Measurements from ENCODE around the gene ALDH1B1. TPM values are rescaled to one million over a fixed set of nuclear protein-coding genes. Genes with fewer than 3 reads are reported as not detected.

The ALDH1B1 gene
- polyA plus RNA-seq, 1 donor (not counting 4 experiments of a cell fraction or from before 2014, with no cell fraction given) = 14.4 TPM

- Histone ChIP-seq H3K27ac (ENCODE audit: control insufficient read depth, insufficient read depth, low read length) (no peak overlapping the region), H3K9me3 (ENCODE audit: control insufficient read depth, low read depth, low read length) (no peaks in the 10 kb centered on the region), H4K20me1 (ENCODE audit: control insufficient read depth, extremely low read depth, insufficient read depth, low read length) (no peaks in the 10 kb centered on the region), H3K27me3 (ENCODE audit: control insufficient read depth, extremely low read depth, insufficient read depth, low read length) (peaks cover 6% of the 10 kb centered on the region), H3K4me3 (ENCODE audit: control insufficient read depth in 2 of 3, extremely low read depth in 1 of 3, insufficient read depth in 2 of 3, low read depth in 1 of 3, low read length in 3 of 3) (no peak overlapping the region), H3K4me2 (ENCODE audit: control insufficient read depth, extremely low read depth, insufficient read depth, low read depth, low read length) (no peak overlapping the region), H3K4me1 (ENCODE audit: control insufficient read depth, extremely low read depth, insufficient read depth, low read length) (no peaks in the 10 kb centered on the region), H3K79me2 (ENCODE audit: control insufficient read depth, insufficient read depth, low read length) (no peaks in the 10 kb centered on the region), H3K9ac (ENCODE audit: control insufficient read depth, extremely low read depth, insufficient read depth, low read length) (no peak overlapping the region), H3K9me1 (ENCODE audit: control insufficient read depth, extremely low read depth, insufficient read depth, low read length) (no peaks in the 10 kb centered on the region), H2AFZ (ENCODE audit: control insufficient read depth, low read length) (no peak overlapping the region), H3K36me3 (ENCODE audit: control insufficient read depth in 2 of 2, extremely low read depth in 1 of 2, insufficient read depth in 2 of 2, low read length in 2 of 2) (no peaks in the 10 kb centered on the region)
- no peak for DNase-seq (ENCODE audit: low read depth, low spot score)
- no peak for FAIRE-seq
- TF ChIP-seq EZH2 (IDR thresholded peaks at IDR 0.05; ENCODE audit: low read length) = no peak
- TF ChIP-seq, protein P1, sequence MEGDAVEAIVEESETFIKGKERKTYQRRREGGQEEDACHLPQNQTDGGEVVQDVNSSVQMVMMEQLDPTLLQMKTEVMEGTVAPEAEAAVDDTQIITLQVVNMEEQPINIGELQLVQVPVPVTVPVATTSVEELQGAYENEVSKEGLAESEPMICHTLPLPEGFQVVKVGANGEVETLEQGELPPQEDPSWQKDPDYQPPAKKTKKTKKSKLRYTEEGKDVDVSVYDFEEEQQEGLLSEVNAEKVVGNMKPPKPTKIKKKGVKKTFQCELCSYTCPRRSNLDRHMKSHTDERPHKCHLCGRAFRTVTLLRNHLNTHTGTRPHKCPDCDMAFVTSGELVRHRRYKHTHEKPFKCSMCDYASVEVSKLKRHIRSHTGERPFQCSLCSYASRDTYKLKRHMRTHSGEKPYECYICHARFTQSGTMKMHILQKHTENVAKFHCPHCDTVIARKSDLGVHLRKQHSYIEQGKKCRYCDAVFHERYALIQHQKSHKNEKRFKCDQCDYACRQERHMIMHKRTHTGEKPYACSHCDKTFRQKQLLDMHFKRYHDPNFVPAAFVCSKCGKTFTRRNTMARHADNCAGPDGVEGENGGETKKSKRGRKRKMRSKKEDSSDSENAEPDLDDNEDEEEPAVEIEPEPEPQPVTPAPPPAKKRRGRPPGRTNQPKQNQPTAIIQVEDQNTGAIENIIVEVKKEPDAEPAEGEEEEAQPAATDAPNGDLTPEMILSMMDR (optimal IDR thresholded peaks at IDR 0.05 in 1 of 3, IDR thresholded peaks at IDR 0.05 in 1 of 3, conservative IDR thresholded peaks at IDR 0.05 in 1 of 3; ENCODE audit: extremely low read depth in 1 of 3, insufficient read depth in 2 of 3, low read length in 3 of 3) = no peak
- dilution Hi-C loops (cut with MboI; ENCODE audit: extremely low pct_ligation_motif_present, low sequenced_read_pairs) = no loop called here
These were observed 35.7 kb upstream of the ALDH1B1 start for GRCh38 chr9:38356851-38357250.

DNA sequence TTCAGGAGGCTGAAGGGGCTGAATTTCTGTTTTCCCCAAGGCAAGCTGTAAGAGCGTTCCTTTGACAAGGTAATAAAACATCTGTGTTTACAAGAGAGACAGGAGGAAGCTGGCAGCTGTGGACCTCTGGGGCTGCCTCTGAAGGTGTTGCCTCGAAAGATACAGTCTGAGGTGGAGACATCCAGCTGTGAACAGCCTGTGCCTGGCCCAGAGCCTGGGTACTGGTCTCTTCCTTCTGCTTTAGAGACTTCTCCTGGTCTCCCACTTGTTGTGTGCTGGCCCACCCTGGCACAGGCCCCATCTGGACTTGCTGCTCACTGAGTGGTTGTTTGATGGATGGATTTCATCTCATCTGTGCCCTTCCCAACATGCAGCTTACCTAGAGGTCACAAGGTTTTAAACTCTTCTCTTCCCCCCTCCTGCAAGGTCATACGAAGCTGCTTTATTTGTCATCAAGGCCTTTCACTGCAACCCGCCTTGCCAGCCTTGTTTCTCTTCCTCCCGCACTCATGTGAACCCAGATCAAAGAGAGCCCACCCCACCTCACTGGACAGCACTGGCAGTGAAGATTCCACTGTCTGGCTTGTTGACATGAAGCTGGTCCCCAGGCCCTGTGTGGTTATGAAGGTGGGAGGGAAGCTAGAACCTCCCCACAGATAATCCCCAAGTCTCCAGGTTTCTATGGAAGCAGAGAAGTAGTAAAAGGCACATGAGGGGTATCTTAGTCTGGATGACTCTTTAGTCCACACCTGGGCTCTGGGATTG lies 35.0 kb upstream of the ALDH1B1 start:
- H3K9ac ChIP-seq (ENCODE audit: control insufficient read depth, extremely low read depth, insufficient read depth, low read length) = no peak overlapping the region
- no peaks in the 10 kb centered on the region for H3K36me3 ChIP-seq (ENCODE audit: control insufficient read depth in 2 of 2, extremely low read depth in 1 of 2, insufficient read depth in 2 of 2, low read length in 2 of 2)
- no peaks in the 10 kb centered on the region for H3K9me3 ChIP-seq (ENCODE audit: control insufficient read depth, low read depth, low read length)
- TF ChIP-seq EZH2 (IDR thresholded peaks at IDR 0.05; ENCODE audit: low read length) = no peak
- TF ChIP-seq, protein P1 (optimal IDR thresholded peaks at IDR 0.05 in 1 of 3, IDR thresholded peaks at IDR 0.05 in 1 of 3, conservative IDR thresholded peaks at IDR 0.05 in 1 of 3; ENCODE audit: extremely low read depth in 1 of 3, insufficient read depth in 2 of 3, low read length in 3 of 3) = no peak
- H3K27ac ChIP-seq (ENCODE audit: control insufficient read depth, insufficient read depth, low read length) = no peak overlapping the region
- no peak overlapping the region for H2AFZ ChIP-seq (ENCODE audit: control insufficient read depth, low read length)
- FAIRE-seq (no peak), DNase-seq (ENCODE audit: low read depth, low spot score) (no peak)
- dilution Hi-C loops (cut with MboI; ENCODE audit: extremely low pct_ligation_motif_present, low sequenced_read_pairs) = no loop called here
- H3K4me2 ChIP-seq (ENCODE audit: control insufficient read depth, extremely low read depth, insufficient read depth, low read depth, low read length) = no peak overlapping the region
- H3K27me3 ChIP-seq (ENCODE audit: control insufficient read depth, extremely low read depth, insufficient read depth, low read length) = peaks cover 6% of the 10 kb centered on the region
- no peaks in the 10 kb centered on the region for H3K9me1 ChIP-seq (ENCODE audit: control insufficient read depth, extremely low read depth, insufficient read depth, low read length)
- no peaks in the 10 kb centered on the region for H3K79me2 ChIP-seq (ENCODE audit: control insufficient read depth, insufficient read depth, low read length)
- no peaks in the 10 kb centered on the region for H3K4me1 ChIP-seq (ENCODE audit: control insufficient read depth, extremely low read depth, insufficient read depth, low read length)
- no peak overlapping the region for H3K4me3 ChIP-seq (ENCODE audit: control insufficient read depth in 2 of 3, extremely low read depth in 1 of 3, insufficient read depth in 2 of 3, low read depth in 1 of 3, low read length in 3 of 3)
- H4K20me1 ChIP-seq (ENCODE audit: control insufficient read depth, extremely low read depth, insufficient read depth, low read length) = no peaks in the 10 kb centered on the region

Measured in keratinocyte (primary cell).